Gastroesophageal sphincter (tissue), 3 donors: ENCODE results near the gene KCTD16.

Experiments used
- POLR2AphosphoS5 ChIP-seq: sonication (generic); formaldehyde crosslinking; IDR thresholded peaks from one replicate; pipeline ENCODE4 v1.6.1; 2017; ENCODE audit warnings: antibody characterized with exemption
- TF ChIP-seq, protein P1 (sequence below), 4 experiments: fragments of 200-600 bp in 2 of 4; fragments of 450-650 bp in 2 of 4; sonication (generic) in 1 of 4; IDR thresholded peaks; one replicate each; pipeline ENCODE4 v1.5.1; 2017 to 2019; ENCODE audit warnings: antibody characterized with exemption in 4 of 4, mild to moderate bottlenecking in 2 of 4, moderate library complexity in 2 of 4

DNA sequence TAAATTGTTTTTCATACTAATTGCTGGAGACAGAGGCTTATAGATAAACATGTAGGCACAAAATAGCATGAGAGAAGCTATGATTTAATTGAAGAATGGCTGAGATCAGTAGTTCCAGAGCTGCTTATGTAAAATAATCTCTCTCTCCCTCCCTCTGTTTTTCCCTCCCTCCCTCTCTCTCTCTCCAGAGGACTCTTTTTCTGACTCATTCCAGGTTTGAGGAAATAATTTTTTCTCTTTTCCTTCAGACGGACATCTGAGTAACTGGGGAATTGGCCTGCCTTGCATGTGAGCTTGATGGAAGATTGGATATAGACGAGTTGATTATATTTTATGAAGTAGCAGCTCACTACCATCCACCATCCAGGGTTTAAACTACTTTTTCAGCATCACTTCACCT lies 35.5 kb downstream of the KCTD16 start:
- TF ChIP-seq, protein P1, sequence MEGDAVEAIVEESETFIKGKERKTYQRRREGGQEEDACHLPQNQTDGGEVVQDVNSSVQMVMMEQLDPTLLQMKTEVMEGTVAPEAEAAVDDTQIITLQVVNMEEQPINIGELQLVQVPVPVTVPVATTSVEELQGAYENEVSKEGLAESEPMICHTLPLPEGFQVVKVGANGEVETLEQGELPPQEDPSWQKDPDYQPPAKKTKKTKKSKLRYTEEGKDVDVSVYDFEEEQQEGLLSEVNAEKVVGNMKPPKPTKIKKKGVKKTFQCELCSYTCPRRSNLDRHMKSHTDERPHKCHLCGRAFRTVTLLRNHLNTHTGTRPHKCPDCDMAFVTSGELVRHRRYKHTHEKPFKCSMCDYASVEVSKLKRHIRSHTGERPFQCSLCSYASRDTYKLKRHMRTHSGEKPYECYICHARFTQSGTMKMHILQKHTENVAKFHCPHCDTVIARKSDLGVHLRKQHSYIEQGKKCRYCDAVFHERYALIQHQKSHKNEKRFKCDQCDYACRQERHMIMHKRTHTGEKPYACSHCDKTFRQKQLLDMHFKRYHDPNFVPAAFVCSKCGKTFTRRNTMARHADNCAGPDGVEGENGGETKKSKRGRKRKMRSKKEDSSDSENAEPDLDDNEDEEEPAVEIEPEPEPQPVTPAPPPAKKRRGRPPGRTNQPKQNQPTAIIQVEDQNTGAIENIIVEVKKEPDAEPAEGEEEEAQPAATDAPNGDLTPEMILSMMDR (IDR thresholded peaks at IDR 0.05): no peak
- TF ChIP-seq POLR2AphosphoS5: no peak
